GM10266 (cell line): ENCODE data around the gene CA10.

Source experiments
- DNase-seq: peaks from one replicate; pipeline ENCODE4 v3.0.0; 2012; ENCODE audit errors: extremely low spot score
- CTCF ChIP-seq: IDR thresholded peaks from 2 replicates; pipeline ENCODE4 v1.5.1; 2012; ENCODE audit warnings: mild to moderate bottlenecking, low read depth; ENCODE audit not compliant: control insufficient read depth, insufficient read depth; ENCODE audit errors: missing control alignments

Gene CA10

GRCh38 chr17:51718983-51719382 lies 439.5 kb downstream of the CA10 start:
- no peak for DNase-seq
- no peak for TF ChIP-seq CTCF

- no peak for DNase-seq
- TF ChIP-seq CTCF = no peak
These were observed 446.9 kb downstream of the CA10 start for GRCh38 chr17:51711581-51711980.

DNA sequence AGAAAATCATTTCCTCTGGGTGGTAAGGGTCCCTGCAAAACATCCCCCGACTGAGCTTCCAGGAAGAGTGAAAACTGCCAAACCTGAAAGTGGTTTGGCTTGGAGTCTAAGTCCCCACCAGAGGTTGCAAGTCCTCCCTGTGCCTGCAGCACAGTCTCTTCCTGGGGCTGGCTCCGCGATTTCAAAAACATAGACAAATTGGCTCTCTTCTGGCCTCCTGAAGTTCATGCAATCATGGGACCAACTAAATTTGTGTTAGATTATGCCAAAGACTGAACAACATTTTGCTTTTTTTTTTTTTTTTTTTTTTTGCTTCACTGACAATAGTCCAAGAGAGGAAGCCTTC lies 447.9 kb downstream of the CA10 start:
- no peak for TF ChIP-seq CTCF
- DNase-seq = no peak

DNA sequence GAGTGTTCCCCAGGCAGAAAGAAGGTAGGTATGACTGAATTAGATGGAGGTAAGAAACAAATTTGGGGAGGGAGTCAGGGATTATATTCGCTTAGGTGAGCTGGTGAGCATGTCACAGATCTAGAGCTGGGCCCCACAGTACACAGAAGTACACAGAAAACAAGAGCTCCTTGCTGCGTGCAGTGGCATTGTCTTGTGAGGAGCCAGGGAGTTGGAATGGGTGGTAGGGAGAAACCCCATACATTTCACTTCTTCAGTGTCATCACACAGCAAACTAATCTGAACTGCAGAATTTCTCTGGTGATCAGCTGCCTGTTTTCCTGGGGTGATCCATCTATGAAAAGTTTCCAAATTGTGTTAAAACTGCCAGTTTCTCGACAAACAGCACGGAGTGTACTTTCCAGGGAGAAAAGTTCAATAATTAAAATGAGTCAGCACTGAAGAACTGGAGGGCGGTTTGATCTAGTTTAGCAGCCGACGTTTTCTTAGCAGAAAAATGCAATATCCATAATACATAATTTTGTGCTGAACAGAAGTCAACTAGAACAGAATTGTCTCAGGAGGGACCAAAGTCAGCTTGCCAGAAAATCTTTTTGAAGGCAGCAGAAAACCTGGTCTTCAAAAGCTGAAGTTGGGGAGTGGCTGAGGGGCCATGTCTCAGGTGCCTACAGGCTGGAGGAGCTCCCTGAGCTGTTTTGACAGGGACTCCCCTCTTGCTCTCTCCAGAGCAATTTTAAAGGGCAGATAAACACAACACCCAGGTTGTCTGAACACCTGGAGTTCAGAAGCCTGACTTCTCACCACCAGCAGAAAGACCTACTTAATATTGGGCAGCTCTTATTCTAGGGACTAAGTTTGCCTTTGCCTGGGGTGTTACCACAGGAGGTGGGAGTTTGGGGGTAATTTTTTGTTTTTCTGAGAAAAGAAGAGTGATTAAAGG lies 448.6 kb downstream of the CA10 start:
- no peak for TF ChIP-seq CTCF
- no peak for DNase-seq

- no peak for TF ChIP-seq CTCF
- no peak for DNase-seq
These were observed 451.3 kb downstream of the CA10 start for GRCh38 chr17:51707216-51707615.

DNA sequence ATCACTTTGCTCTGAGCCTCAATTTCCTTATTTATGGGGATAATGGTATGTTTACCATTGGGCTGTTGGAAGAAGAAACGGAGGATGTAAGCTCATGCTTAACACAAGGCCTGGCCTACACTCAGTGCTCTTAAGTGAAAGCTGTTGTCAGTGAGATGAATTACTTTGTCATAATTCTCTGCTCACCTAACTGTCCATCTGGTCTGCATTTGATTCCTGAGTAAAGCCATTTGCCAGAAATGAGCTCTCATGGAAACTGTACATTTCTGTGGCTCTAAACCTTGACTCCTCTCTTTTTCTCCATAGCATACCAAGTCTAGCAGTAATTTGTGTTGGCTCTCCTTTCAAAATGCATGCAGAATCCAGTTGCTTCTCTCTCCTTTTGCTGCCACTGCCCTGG lies 452.4 kb downstream of the CA10 start:
- no peak for DNase-seq
- TF ChIP-seq CTCF = no peak
